ENCODE results near the gene ITGA1.
"Not testable (repeated sequence)": the region's sequence is repeated elsewhere in the genome, so short reads cannot be mapped to it uniquely, and the experiment has no call there.

ITGA1 gene

GRCh38 chr5:52956014-52956413, 168.3 kb downstream of the ITGA1 start:
- Histone ChIP-seq H2AFZ (no peak overlapping the region), H3K27ac (no peak overlapping the region), H3K36me3 (ENCODE audit: control insufficient read depth, insufficient read depth, low read length) (no peaks in the 10 kb centered on the region), H3K79me2 (no peaks in the 10 kb centered on the region), H3K4me2 (ENCODE audit: low read length) (no peak overlapping the region), H3K4me3 (ENCODE audit: low read depth, low read length) (no peak overlapping the region), H3K4me1 (no peaks in the 10 kb centered on the region), H3K27me3 (ENCODE audit: control insufficient read depth, insufficient read depth, low read length) (no peaks in the 10 kb centered on the region), H3K9me3 (ENCODE audit: control insufficient read depth, low read length) (no peaks in the 10 kb centered on the region), H3K9ac (no peak overlapping the region)
- no peak for TF ChIP-seq CTCF (IDR thresholded peaks at IDR 0.05)

GRCh38 chr5:52956915-52957747, 169.4 kb downstream of the ITGA1 start:
- no peaks in the 10 kb centered on the region for H3K27me3 ChIP-seq (ENCODE audit: control insufficient read depth, insufficient read depth, low read length)
- no peak overlapping the region for H3K27ac ChIP-seq
- H3K9me3 ChIP-seq (ENCODE audit: control insufficient read depth, low read length) = no peaks in the 10 kb centered on the region
- H3K4me1 ChIP-seq = peaks cover 2% of the 10 kb centered on the region
- H3K79me2 ChIP-seq = no peaks in the 10 kb centered on the region
- no peak overlapping the region for H3K4me2 ChIP-seq (ENCODE audit: low read length)
- no peaks in the 10 kb centered on the region for H3K36me3 ChIP-seq (ENCODE audit: control insufficient read depth, insufficient read depth, low read length)
- no peak overlapping the region for H3K9ac ChIP-seq
- TF ChIP-seq CTCF (IDR thresholded peaks at IDR 0.05) = no peak
- H3K4me3 ChIP-seq (ENCODE audit: low read depth, low read length) = no peak overlapping the region
- no peak overlapping the region for H2AFZ ChIP-seq

GRCh38 chr5:52961274-52961681, 173.6 kb downstream of the ITGA1 start:
- no peaks in the 10 kb centered on the region for H3K9me3 ChIP-seq (ENCODE audit: control insufficient read depth, low read length)
- no peaks in the 10 kb centered on the region for H3K36me3 ChIP-seq (ENCODE audit: control insufficient read depth, insufficient read depth, low read length)
- H3K4me3 ChIP-seq (ENCODE audit: low read depth, low read length) = no peak overlapping the region
- no peak overlapping the region for H2AFZ ChIP-seq
- no peak overlapping the region for H3K9ac ChIP-seq
- no peak overlapping the region for H3K4me2 ChIP-seq (ENCODE audit: low read length)
- peaks cover 2% of the 10 kb centered on the region for H3K4me1 ChIP-seq
- H3K27me3 ChIP-seq (ENCODE audit: control insufficient read depth, insufficient read depth, low read length) = no peaks in the 10 kb centered on the region
- no peaks in the 10 kb centered on the region for H3K79me2 ChIP-seq
- TF ChIP-seq CTCF (IDR thresholded peaks at IDR 0.05) = no peak
- no peak overlapping the region for H3K27ac ChIP-seq

GRCh38 chr5:52963636-52964035, 175.9 kb downstream of the ITGA1 start:
- Histone ChIP-seq H3K9ac (no peak overlapping the region), H3K4me1 (peaks cover 2% of the 10 kb centered on the region), H2AFZ (no peak overlapping the region), H3K4me2 (ENCODE audit: low read length) (no peak overlapping the region), H3K79me2 (no peaks in the 10 kb centered on the region), H3K27ac (no peak overlapping the region), H3K36me3 (ENCODE audit: control insufficient read depth, insufficient read depth, low read length) (no peaks in the 10 kb centered on the region), H3K27me3 (ENCODE audit: control insufficient read depth, insufficient read depth, low read length) (no peaks in the 10 kb centered on the region), H3K4me3 (ENCODE audit: low read depth, low read length) (no peak overlapping the region), H3K9me3 (ENCODE audit: control insufficient read depth, low read length) (no peaks in the 10 kb centered on the region)
- no peak for TF ChIP-seq CTCF (IDR thresholded peaks at IDR 0.05)

- H3K4me2 ChIP-seq (ENCODE audit: low read length) = no peak overlapping the region
- H3K79me2 ChIP-seq = no peaks in the 10 kb centered on the region
- H3K36me3 ChIP-seq (ENCODE audit: control insufficient read depth, insufficient read depth, low read length) = no peaks in the 10 kb centered on the region
- H3K9me3 ChIP-seq (ENCODE audit: control insufficient read depth, low read length) = no peaks in the 10 kb centered on the region
- peaks cover 2% of the 10 kb centered on the region for H3K4me1 ChIP-seq
- TF ChIP-seq CTCF (IDR thresholded peaks at IDR 0.05) = no peak
- H3K27me3 ChIP-seq (ENCODE audit: control insufficient read depth, insufficient read depth, low read length) = no peaks in the 10 kb centered on the region
- no peak overlapping the region for H3K27ac ChIP-seq
- H3K9ac ChIP-seq = no peak overlapping the region
- no peak overlapping the region for H2AFZ ChIP-seq
- no peak overlapping the region for H3K4me3 ChIP-seq (ENCODE audit: low read depth, low read length)
These were observed 176.4 kb downstream of the ITGA1 start for GRCh38 chr5:52964138-52964537.

- not testable (repeated sequence) for H3K36me3 ChIP-seq (ENCODE audit: control insufficient read depth, insufficient read depth, low read length); H3K4me3 ChIP-seq (ENCODE audit: low read depth, low read length); H3K9me3 ChIP-seq (ENCODE audit: control insufficient read depth, low read length); H3K27ac ChIP-seq; H3K4me2 ChIP-seq (ENCODE audit: low read length); H3K27me3 ChIP-seq (ENCODE audit: control insufficient read depth, insufficient read depth, low read length); H3K79me2 ChIP-seq; H3K9ac ChIP-seq; H2AFZ ChIP-seq; H3K4me1 ChIP-seq
These were observed 188.4 kb downstream of the ITGA1 start for GRCh38 chr5:52976157-52976556.
